ENCODE data around the gene RAB12.

The RAB12 gene

DNA sequence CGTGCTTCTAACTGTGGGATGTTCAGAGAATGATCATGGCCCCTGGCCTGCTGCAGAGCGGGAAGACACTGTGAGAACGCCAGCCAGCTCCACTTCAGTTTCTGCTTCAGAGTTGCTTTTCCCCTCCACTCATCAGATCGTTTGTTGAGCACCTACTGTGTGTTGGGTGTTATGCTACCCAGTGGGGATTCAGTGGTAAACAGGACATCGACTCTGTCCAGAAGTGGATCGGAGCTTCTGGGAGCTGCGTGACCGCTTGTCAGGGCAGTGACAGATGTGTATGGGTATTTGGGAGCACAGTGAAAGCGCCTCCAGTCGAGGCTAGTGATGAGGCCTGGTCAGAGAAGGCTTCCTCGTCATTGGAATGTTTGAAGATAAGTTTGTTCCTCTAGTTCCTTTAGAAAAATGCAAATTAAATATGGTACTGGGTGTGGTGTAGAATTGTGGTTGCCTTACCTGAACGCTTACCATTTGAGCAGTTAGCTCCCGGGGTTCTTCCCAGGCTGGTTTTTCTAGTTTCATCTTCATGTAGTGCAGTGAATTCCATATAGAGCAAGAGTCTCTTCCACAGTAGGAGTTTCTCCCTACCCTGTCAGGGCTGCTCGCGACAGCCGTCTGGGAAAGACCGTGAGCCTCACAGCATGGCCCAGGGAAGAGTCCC lies 2.8 kb downstream of the RAB12 start:
- no peak for TF ChIP-seq CTCF (IDR thresholded peaks at IDR 0.05; ENCODE audit: control insufficient read depth, insufficient read depth, low read depth, low read length, missing control alignments)
- no peak overlapping the region for H3K4me3 ChIP-seq (ENCODE audit: control insufficient read depth, low read depth, low read length)
- DNase-seq (ENCODE audit: low read depth) = no peak

GRCh38 chr18:8614875-8615274 lies 5.6 kb downstream of the RAB12 start:
- H3K4me3 ChIP-seq (ENCODE audit: control insufficient read depth, low read depth, low read length) = no peak overlapping the region
- DNase-seq (ENCODE audit: low read depth) = no peak
- TF ChIP-seq CTCF (IDR thresholded peaks at IDR 0.05; ENCODE audit: control insufficient read depth, insufficient read depth, low read depth, low read length, missing control alignments) = no peak

DNA sequence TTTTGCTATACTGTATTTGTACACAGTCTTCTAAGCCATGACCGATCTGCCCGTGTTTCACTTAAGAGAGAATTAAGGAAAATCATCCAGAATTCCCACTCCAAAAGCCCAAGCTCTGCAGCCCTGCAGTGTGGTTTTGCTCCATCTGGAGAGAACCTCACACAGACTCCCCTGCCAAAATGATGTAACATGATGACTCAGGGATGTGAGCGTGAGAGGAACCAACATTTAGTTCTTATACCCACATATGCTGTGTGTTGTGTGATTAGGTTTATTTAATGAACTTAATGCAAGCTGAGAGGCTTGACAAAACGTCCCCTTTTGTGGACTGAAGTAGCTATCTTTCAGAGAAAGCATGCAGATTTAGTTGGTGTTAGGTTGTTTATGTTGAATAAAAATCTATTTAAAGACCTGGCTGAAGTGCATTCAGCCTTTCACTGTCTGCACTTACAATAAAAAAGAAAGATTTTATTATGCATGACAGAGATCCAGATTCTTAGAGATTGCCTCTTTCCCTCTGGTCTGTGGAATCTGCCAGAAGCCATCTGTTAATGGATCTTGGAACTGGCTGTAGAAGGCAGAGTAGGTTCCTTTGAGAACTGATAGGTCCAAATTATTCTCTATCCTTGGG lies 6.3 kb downstream of the RAB12 start:
- peak; percentile 85 for DNase-seq (ENCODE audit: low read depth)
- no peak for TF ChIP-seq CTCF (IDR thresholded peaks at IDR 0.05; ENCODE audit: control insufficient read depth, insufficient read depth, low read depth, low read length, missing control alignments)
- no peak overlapping the region for H3K4me3 ChIP-seq (ENCODE audit: control insufficient read depth, low read depth, low read length)

GRCh38 chr18:8616028-8616401 lies 6.8 kb downstream of the RAB12 start:
- no peak for DNase-seq (ENCODE audit: low read depth)
- no peak overlapping the region for H3K4me3 ChIP-seq (ENCODE audit: control insufficient read depth, low read depth, low read length)
- TF ChIP-seq CTCF (IDR thresholded peaks at IDR 0.05; ENCODE audit: control insufficient read depth, insufficient read depth, low read depth, low read length, missing control alignments) = no peak

DNA sequence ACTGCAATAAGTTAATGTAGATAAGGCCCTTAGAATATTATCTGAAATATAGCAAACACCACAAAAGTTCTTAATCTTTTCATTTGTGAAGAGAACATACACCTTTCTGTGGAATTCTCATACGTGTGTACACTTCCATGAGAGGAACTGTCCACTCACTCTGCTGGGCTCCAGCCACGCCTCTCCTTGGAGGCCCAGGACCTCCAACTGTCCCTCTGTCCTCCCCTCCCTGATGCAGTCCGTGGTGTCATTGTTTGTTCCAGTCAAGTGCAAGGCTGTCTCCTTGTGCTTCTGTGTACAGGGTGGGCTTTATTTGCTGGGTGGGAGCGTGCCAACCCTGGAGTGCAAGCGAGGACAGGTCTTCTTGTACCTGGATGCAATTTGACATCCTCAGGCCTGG lies 8.7 kb downstream of the RAB12 start:
- no peak for DNase-seq (ENCODE audit: low read depth)
- no peak overlapping the region for H3K4me3 ChIP-seq (ENCODE audit: control insufficient read depth, low read depth, low read length)
- no peak for TF ChIP-seq CTCF (IDR thresholded peaks at IDR 0.05; ENCODE audit: control insufficient read depth, insufficient read depth, low read depth, low read length, missing control alignments)

- H3K4me3 ChIP-seq (ENCODE audit: control insufficient read depth, low read depth, low read length) = no peak overlapping the region
- no peak for TF ChIP-seq CTCF (IDR thresholded peaks at IDR 0.05; ENCODE audit: control insufficient read depth, insufficient read depth, low read depth, low read length, missing control alignments)
- DNase-seq (ENCODE audit: low read depth) = no peak
These were observed 9.8 kb downstream of the RAB12 start for GRCh38 chr18:8619041-8619440.

All from AG09309 (cell line).